ENCODE results near the gene CENPX. TPM values are rescaled to one million over a fixed set of nuclear protein-coding genes. Genes with fewer than 3 reads are reported as not detected.

CENPX gene
- total RNA-seq, 4 donors from 2014 or later, result 85.4 to 131 (median 104) TPM

DNA sequence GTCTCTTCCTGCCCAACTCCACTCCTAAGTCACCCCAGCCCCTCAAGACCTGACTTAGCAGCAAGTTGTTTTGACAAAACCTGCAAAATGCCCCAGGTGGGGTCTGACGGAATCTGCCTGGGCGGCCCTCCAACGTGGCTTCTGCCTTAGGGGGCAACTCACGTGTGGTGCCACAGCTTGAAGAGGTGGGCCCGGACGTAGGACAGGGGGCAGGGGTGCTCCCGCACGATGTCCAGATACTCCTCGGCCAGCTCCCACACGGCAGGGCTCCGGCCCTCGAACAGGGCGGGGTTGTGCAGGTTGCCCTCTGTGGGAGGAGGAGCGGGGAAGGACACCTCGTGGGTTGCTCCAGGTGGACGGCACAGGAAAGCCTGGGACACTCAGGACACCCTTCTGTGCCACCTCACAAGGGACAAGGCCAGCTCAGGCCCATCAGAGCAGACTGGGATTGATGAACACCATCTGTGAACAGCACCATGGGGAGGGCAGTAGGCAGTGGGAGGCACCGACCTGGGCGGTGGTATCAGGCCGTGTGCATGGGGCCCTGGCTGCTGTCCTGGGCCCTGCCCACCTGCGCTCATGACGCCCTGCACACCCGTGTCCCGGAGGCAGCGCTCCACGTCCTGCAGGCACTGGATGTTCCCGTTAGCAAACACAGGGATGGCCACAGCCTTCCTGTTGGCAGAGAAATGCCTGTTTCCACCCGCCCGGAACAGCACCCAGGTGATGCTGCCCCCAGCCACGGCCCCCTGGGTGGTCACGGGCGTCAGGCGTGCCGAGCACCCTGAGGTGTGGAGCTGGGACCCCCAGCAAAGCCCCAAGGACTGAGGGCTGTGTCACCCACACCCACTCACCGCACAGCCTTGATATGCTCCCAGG is 38.6 kb upstream of the CENPX start:
- no peak for DNase-seq
- in situ Hi-C loops (cut with MboI; ENCODE audit: low pct_ligation_motif_present in 1 of 4, low pct_unique_long_range_greater_than_20kb in 1 of 4, low sequenced_read_pairs in 3 of 4), result no loop called here
- Histone ChIP-seq H3K27me3 (no peaks in the 10 kb centered on the region), H3K4me3 (no peak overlapping the region), H3K36me3 (peaks cover 0 to 7% (median 2%) of the 10 kb centered on the region in 4 donors), H3K4me1 (peaks cover 10 to 24% (median 21%) of the 10 kb centered on the region in 4 donors), H3K9me3 (no peaks in the 10 kb centered on the region), H3K27ac (no peak overlapping the region)
- TF ChIP-seq POLR2A (IDR thresholded peaks at IDR 0.05) (no peak), EP300 (IDR thresholded peaks at IDR 0.05; ENCODE audit: low read depth) (no peak), POLR2AphosphoS5 (IDR thresholded peaks at IDR 0.05) (no peak)
- TF ChIP-seq, protein P1, sequence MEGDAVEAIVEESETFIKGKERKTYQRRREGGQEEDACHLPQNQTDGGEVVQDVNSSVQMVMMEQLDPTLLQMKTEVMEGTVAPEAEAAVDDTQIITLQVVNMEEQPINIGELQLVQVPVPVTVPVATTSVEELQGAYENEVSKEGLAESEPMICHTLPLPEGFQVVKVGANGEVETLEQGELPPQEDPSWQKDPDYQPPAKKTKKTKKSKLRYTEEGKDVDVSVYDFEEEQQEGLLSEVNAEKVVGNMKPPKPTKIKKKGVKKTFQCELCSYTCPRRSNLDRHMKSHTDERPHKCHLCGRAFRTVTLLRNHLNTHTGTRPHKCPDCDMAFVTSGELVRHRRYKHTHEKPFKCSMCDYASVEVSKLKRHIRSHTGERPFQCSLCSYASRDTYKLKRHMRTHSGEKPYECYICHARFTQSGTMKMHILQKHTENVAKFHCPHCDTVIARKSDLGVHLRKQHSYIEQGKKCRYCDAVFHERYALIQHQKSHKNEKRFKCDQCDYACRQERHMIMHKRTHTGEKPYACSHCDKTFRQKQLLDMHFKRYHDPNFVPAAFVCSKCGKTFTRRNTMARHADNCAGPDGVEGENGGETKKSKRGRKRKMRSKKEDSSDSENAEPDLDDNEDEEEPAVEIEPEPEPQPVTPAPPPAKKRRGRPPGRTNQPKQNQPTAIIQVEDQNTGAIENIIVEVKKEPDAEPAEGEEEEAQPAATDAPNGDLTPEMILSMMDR (IDR thresholded peaks at IDR 0.05), result no peak
- intact Hi-C loops (cut with DNase I; ENCODE audit: low total_unique reads), result no loop called here
- 91% methylated on average over 19 of the region's 34 CpGs; no CpG with 5 or more reads in 1 of the 2 donors for whole genome bisulfite sequencing, 2 donors (ENCODE audit: low coverage in 1 of 2)

DNA sequence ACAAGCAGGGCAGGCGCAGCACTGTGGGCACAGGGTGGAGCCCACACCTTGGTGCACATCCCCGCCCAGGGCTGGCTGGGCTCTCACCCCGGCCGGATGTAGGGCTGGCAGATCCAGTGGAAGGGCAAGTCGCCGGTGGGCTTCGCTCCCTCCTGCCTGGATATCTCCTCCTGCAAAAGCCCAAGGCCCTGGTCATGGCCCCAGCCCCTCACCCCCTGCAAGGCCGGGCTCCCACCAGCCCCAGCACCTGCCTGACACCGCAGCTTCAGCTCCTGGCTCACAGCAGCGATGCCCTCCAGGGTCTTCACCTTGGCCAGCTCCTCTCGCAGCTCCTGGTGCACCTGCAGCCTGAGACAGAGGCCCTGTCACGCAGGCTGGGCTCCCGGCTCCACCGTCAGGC is 37.9 kb upstream of the CENPX start:
- peaks cover 0 to 7% (median 2%) of the 10 kb centered on the region in 4 donors for H3K36me3 ChIP-seq
- peaks cover 6 to 18% (median 15%) of the 10 kb centered on the region in 4 donors for H3K4me1 ChIP-seq
- no peak overlapping the region for H3K27ac ChIP-seq
- no peaks in the 10 kb centered on the region for H3K9me3 ChIP-seq
- no peak for TF ChIP-seq EP300 (IDR thresholded peaks at IDR 0.05; ENCODE audit: low read depth)
- TF ChIP-seq, protein P1 (IDR thresholded peaks at IDR 0.05), result no peak
- no peak for TF ChIP-seq POLR2AphosphoS5 (IDR thresholded peaks at IDR 0.05)
- no peak for TF ChIP-seq POLR2A (IDR thresholded peaks at IDR 0.05)
- no peaks in the 10 kb centered on the region for H3K27me3 ChIP-seq
- 82 to 87% methylated on average over 3 to 13 of the region's 14 CpGs for WGBS, 2 donors (ENCODE audit: low coverage in 1 of 2)
- in situ Hi-C loops (cut with MboI; ENCODE audit: low pct_ligation_motif_present in 1 of 4, low pct_unique_long_range_greater_than_20kb in 1 of 4, low sequenced_read_pairs in 3 of 4) (no loop called here), intact Hi-C loops (cut with DNase I; ENCODE audit: low total_unique reads) (no loop called here)
- H3K4me3 ChIP-seq, result no peak overlapping the region
- no peak for DNase-seq

DNA sequence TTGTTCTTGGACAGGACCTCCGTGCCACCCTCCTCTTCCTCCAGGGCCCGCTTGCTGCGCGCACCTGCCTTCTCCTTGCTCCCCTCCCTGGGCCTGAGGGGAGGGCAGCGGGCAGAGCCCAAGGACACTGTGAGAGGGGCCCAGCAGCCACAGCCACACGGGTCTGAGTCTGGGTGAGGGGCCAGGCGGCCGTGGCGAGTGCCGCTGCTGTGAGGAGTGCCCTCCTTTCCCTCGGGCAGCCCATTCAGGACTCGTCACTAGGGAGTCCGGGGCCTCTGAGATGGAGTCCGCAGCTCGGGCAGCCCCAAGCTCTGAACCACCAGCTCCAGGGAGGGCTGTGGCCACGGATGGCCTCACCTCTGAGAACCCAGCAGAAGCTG is 37.3 kb upstream of the CENPX start:
- WGBS, 2 donors (ENCODE audit: low coverage in 1 of 2), result 94% methylated on average over 9 of the region's 16 CpGs; no CpG with 5 or more reads in 1 of the 2 donors
- no peak overlapping the region for H3K4me3 ChIP-seq
- peaks cover 0 to 7% (median 3%) of the 10 kb centered on the region in 4 donors for H3K36me3 ChIP-seq
- H3K27me3 ChIP-seq, result no peaks in the 10 kb centered on the region
- no peak for DNase-seq
- intact Hi-C loops (cut with DNase I; ENCODE audit: low total_unique reads), result no loop called here
- peaks cover 6 to 16% (median 13%) of the 10 kb centered on the region in 4 donors for H3K4me1 ChIP-seq
- TF ChIP-seq POLR2A (IDR thresholded peaks at IDR 0.05), result no peak
- H3K27ac ChIP-seq, result no peak overlapping the region
- no peaks in the 10 kb centered on the region for H3K9me3 ChIP-seq
- in situ Hi-C loops (cut with MboI; ENCODE audit: low pct_ligation_motif_present in 1 of 4, low pct_unique_long_range_greater_than_20kb in 1 of 4, low sequenced_read_pairs in 3 of 4), result no loop called here

DNA sequence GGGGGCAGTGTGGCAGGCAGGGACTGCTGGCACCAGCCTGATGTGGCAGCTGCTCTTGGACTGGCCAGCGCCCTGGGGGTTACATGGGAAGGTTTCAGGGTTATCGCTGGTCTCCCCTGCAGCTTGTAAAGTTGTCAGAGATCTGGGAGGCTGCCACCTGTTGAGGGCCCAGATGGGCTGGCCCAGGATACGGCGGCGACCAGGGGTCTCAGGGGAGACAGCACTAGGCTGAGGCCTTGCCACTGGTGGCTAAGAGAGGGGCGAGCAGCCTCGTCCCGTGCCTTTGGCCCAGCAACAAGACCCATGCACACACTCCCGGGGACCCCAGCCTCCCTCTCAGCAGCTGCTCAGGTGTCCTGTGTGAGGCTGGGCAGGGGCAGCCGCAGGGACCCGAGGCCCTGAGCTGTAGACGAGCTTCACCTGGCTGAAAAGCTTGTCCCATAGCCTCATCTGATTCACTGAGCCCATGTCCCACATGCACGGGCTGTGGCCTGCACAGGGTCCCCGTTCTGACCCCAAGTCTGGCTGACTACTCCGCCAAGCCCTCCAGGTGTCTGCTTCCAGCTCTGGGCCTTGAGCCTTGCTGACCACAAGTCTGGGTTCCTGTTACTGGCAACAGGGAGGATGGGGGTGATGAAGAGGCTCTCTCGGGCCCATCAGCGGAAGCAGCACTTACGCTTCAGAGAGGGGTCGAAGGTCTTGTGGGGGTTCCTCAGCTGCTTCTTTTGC is 36.8 kb upstream of the CENPX start:
- in situ Hi-C loops (cut with MboI; ENCODE audit: low pct_ligation_motif_present in 1 of 4, low pct_unique_long_range_greater_than_20kb in 1 of 4, low sequenced_read_pairs in 3 of 4) (no loop called here), intact Hi-C loops (cut with DNase I; ENCODE audit: low total_unique reads) (no loop called here)
- H3K4me1 ChIP-seq, result peaks cover 2 to 10% (median 8%) of the 10 kb centered on the region in 4 donors
- no peaks in the 10 kb centered on the region for H3K9me3 ChIP-seq
- H3K36me3 ChIP-seq, result peaks cover 0 to 9% (median 3%) of the 10 kb centered on the region in 4 donors
- H3K27me3 ChIP-seq, result no peaks in the 10 kb centered on the region
- no peak overlapping the region for H3K27ac ChIP-seq
- H3K4me3 ChIP-seq, result no peak overlapping the region
- TF ChIP-seq, protein P1 (IDR thresholded peaks at IDR 0.05), result no peak
- TF ChIP-seq EP300 (IDR thresholded peaks at IDR 0.05; ENCODE audit: low read depth) (no peak), POLR2A (IDR thresholded peaks at IDR 0.05) (no peak), POLR2AphosphoS5 (IDR thresholded peaks at IDR 0.05) (no peak)
- no peak for DNase-seq
- 77% methylated on average over 19 of the region's 19 CpGs; no CpG with 5 or more reads in 1 of the 2 donors for WGBS, 2 donors (ENCODE audit: low coverage in 1 of 2)

Data from transverse colon (tissue), 4 donors.